Sigmoid colon (tissue), 7 donors: ENCODE results near the gene TNFRSF25. TPM values are rescaled to one million over a fixed set of nuclear protein-coding genes. Genes with fewer than 3 reads are reported as not detected.
A peak's percentile ranks its signal among the peaks of the same experiment; 100 is the strongest.

Source experiments
- DNase-seq: peaks from one replicate; pipeline ENCODE4 v3.0.0-alpha.2; 2019
- H3K27ac ChIP-seq, 4 donors: fragments of 200-600 bp; sonication (generic); one replicate each; pipeline ENCODE4 v1.5.1; 2016 to 2019; ENCODE audit warnings: mild to moderate bottlenecking in 1 of 4
- H3K27me3 ChIP-seq, 3 donors: fragments of 200-600 bp; sonication (generic); one replicate each; pipeline ENCODE4 v1.5.1; 2019; ENCODE audit warnings: mild to moderate bottlenecking in 1 of 3
- H3K36me3 ChIP-seq, 4 donors: fragments of 200-600 bp; sonication (generic); one replicate each; pipeline ENCODE4 v1.5.1; 2016 to 2019
- H3K4me1 ChIP-seq, 4 donors: fragments of 200-600 bp; sonication (generic); one replicate each; pipeline ENCODE4 v1.5.1; 2017 to 2019
- H3K4me3 ChIP-seq, 4 donors: fragments of 200-600 bp; sonication (generic); one replicate each; pipeline ENCODE4 v1.5.1; 2017 to 2019; ENCODE audit warnings: mild to moderate bottlenecking in 2 of 4, moderate library complexity in 1 of 4
- H3K9me3 ChIP-seq, 4 donors: fragments of 200-600 bp in 3 of 4; sonication (generic) in 3 of 4; one replicate each; pipeline versions ENCODE4 v1.5.1 to v1.6.1; 2013 to 2019
- CTCF ChIP-seq, 4 experiments: fragments of 450-650 bp in 3 of 4; fragments of 200-600 bp in 1 of 4; IDR thresholded peaks; one replicate each; pipeline ENCODE4 v1.5.1; 2016 to 2019; ENCODE audit warnings: antibody characterized with exemption in 4 of 4, mild to moderate bottlenecking in 3 of 4, moderate library complexity in 2 of 4
- EP300 ChIP-seq, 4 donors: sonication (generic); formaldehyde crosslinking; IDR thresholded peaks; one replicate each; pipeline ENCODE4 v1.6.1; 2017; ENCODE audit warnings: antibody characterized with exemption in 4 of 4
- POLR2A ChIP-seq, 2 donors: fragments of 450-650 bp; IDR thresholded peaks; one replicate each; pipeline ENCODE4 v1.6.1; 2016; ENCODE audit warnings: antibody characterized with exemption in 2 of 2, mild to moderate bottlenecking in 2 of 2, moderate library complexity in 2 of 2
- POLR2AphosphoS5 ChIP-seq, 4 donors: sonication (generic); formaldehyde crosslinking; IDR thresholded peaks; one replicate each; pipeline ENCODE4 v1.6.1; 2017; ENCODE audit warnings: antibody characterized with exemption in 4 of 4
- WGBS, 2 donors: extraction: QIAGEN DNeasy Blood & Tissue Kit; methylation state at CpG; one replicate each; pipeline ENCODE4 v1.1.7; 2013; 5-methylcytosine and 5-hydroxymethylcytosine counted together
- intact Hi-C: fragments of 100-400 bp; cut with DNase I; formaldehyde crosslinking; loops from one replicate; pipeline ENCODE4 v1.15.1; 2023
- polyA plus RNA-seq, 3 donors: library from polyadenylated mRNA; stranded (reverse); fragments of 200-250 nt; gene quantifications; one replicate each; pipeline ENCODE4 v1.2.3, GENCODE V29; 2013
- total RNA-seq, 4 donors: library from RNA; depleted of rRNA; stranded (reverse); fragments of >200 nt; gene quantifications; one replicate each; pipeline ENCODE4 v1.1.0, GENCODE V29; 2016
- donor health status: healthy with polysubstance abuse.
- donor health status: Bipolar disorder and iron deficiency.
- donor health status: healthy.

The TNFRSF25 gene
- total and polyA plus RNA-seq, 7 donors: 2.5 to 65.9 (median 6.8) TPM

GRCh38 chr1:6461538-6462411 lies 4.2 kb downstream of the TNFRSF25 start:
- H3K36me3 ChIP-seq: no peaks in the 10 kb centered on the region
- peaks cover 0 to 10% (median 0%) of the 10 kb centered on the region in 4 donors for H3K4me1 ChIP-seq
- intact Hi-C loops: no loop called here
- H3K27me3 ChIP-seq: peaks cover 18 to 88% (median 42%) of the 10 kb centered on the region in 3 donors
- TF ChIP-seq POLR2A (IDR thresholded peaks at IDR 0.05): no peak
- no peak for TF ChIP-seq CTCF (IDR thresholded peaks at IDR 0.05)
- no peak for TF ChIP-seq EP300 (IDR thresholded peaks at IDR 0.05)
- TF ChIP-seq POLR2AphosphoS5 (IDR thresholded peaks at IDR 0.05): no peak
- 91 to 92% methylated on average over 48 of the region's 48 CpGs for WGBS, 2 donors
- H3K27ac ChIP-seq: no peak overlapping the region
- H3K9me3 ChIP-seq: no peaks in the 10 kb centered on the region
- H3K4me3 ChIP-seq: no peak overlapping the region
- DNase-seq: no peak

- Histone ChIP-seq H3K27ac (peak overlapping the region in 1 of 4 donors; percentile 4), H3K36me3 (no peaks in the 10 kb centered on the region), H3K4me3 (peak overlapping the region in 3 of 4 donors; percentile 11 to 28 (median 25)), H3K27me3 (peaks cover 18 to 88% (median 44%) of the 10 kb centered on the region in 3 donors), H3K4me1 (peaks cover 0 to 10% (median 0%) of the 10 kb centered on the region in 4 donors), H3K9me3 (no peaks in the 10 kb centered on the region)
- intact Hi-C loops: no loop called here
- no peak for DNase-seq
- 84 to 90% methylated on average over 40 of the region's 40 CpGs for WGBS, 2 donors
- TF ChIP-seq CTCF (IDR thresholded peaks at IDR 0.05) (no peak), EP300 (IDR thresholded peaks at IDR 0.05) (no peak), POLR2AphosphoS5 (IDR thresholded peaks at IDR 0.05) (no peak), POLR2A (IDR thresholded peaks at IDR 0.05) (no peak)
Measured at GRCh38 chr1:6461051-6461530, 4.9 kb downstream of the TNFRSF25 start.

GRCh38 chr1:6460301-6461050 lies 5.5 kb downstream of the TNFRSF25 start:
- Histone ChIP-seq H3K4me3 (peak overlapping the region in 3 of 4 donors; percentile 11 to 28 (median 25)), H3K36me3 (no peaks in the 10 kb centered on the region), H3K4me1 (peaks cover 0 to 10% (median 0%) of the 10 kb centered on the region in 4 donors), H3K27ac (peak overlapping the region in 1 of 4 donors; percentile 4), H3K9me3 (no peaks in the 10 kb centered on the region), H3K27me3 (peaks cover 13 to 88% (median 43%) of the 10 kb centered on the region in 3 donors)
- WGBS, 2 donors: 42 to 74% methylated on average over 39 of the region's 39 CpGs
- intact Hi-C loops: no loop called here
- DNase-seq: no peak
- TF ChIP-seq CTCF (IDR thresholded peaks at IDR 0.05) (no peak), POLR2AphosphoS5 (IDR thresholded peaks at IDR 0.05) (no peak), EP300 (IDR thresholded peaks at IDR 0.05) (no peak), POLR2A (IDR thresholded peaks at IDR 0.05) (no peak)

- Histone ChIP-seq H3K27me3 (peaks cover 15 to 88% (median 44%) of the 10 kb centered on the region in 3 donors), H3K4me3 (peak overlapping the region in 3 of 4 donors; percentile 11 to 28 (median 25)), H3K4me1 (peaks cover 0 to 15% (median 2%) of the 10 kb centered on the region in 4 donors), H3K9me3 (no peaks in the 10 kb centered on the region), H3K27ac (no peak overlapping the region), H3K36me3 (no peaks in the 10 kb centered on the region)
- 32 to 73% methylated on average over 18 of the region's 18 CpGs for WGBS, 2 donors
- no peak for DNase-seq
- intact Hi-C loops: no loop called here
- TF ChIP-seq EP300 (IDR thresholded peaks at IDR 0.05) (no peak), POLR2A (IDR thresholded peaks at IDR 0.05) (no peak), CTCF (IDR thresholded peaks at IDR 0.05) (no peak), POLR2AphosphoS5 (IDR thresholded peaks at IDR 0.05) (no peak)
Measured at GRCh38 chr1:6459850-6460265, 6.1 kb downstream of the TNFRSF25 start.
